GM23248 (cell line): ENCODE measurements around the gene MAGEE1.

Experiments used
- EZH2 ChIP-seq: fragments of 200-600 bp; sonication (generic); IDR thresholded peaks from 2 replicates; pipeline ENCODE4 v1.6.1; 2018; ENCODE audit warnings: antibody characterized with exemption, mild to moderate bottlenecking; ENCODE audit not compliant: insufficient read depth, poor library complexity, severe bottlenecking
- EZH2phosphoT487 ChIP-seq: fragments of 200-600 bp; sonication (generic); IDR thresholded peaks from 2 replicates; pipeline ENCODE4 v1.6.1; 2018; ENCODE audit warnings: antibody characterized with exemption, moderate library complexity, mild to moderate bottlenecking, low read depth; ENCODE audit not compliant: insufficient read depth

DNA sequence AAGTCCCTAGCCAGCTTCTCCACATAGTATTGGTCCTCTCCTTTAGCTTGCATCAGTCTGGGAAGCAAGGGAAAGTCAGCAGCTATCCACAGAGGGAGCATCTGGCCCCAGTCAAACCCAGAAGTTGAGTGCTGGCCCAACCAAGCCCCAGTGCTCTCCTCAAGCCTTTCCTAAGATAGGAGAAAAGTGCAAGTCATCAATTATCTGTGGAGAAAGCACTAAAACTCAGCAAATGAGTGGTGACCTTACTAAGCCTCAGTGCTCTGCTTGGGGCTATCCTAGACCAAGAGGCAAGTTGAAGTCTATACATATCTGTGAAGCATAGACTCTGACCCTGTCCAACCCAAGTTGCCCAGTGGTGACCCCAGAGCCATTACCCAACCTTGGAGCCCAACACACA lies 28.5 kb upstream of the MAGEE1 start:
- TF ChIP-seq EZH2 (no peak), EZH2phosphoT487 (no peak)
